Measurements from ENCODE around the gene MAPK9. TPM values are rescaled to one million over a fixed set of nuclear protein-coding genes. Genes with fewer than 3 reads are reported as not detected.

MAPK9 gene
- total RNA-seq, 3 donors from 2014 or later = 37.4 to 54.1 (median 41.3) TPM

- intact Hi-C loops (cut with DNase I, micrococcal nuclease) = loop anchor here in 1 of 2 donors (10.0 kb wide), 1 partner anchor 174 kb away; no protein-coding TSS in a partner anchor
- Histone ChIP-seq H3K4me3 (no peak overlapping the region), H3K9me3 (no peaks in the 10 kb centered on the region), H3K36me3 (ENCODE audit: low read depth) (no peaks in the 10 kb centered on the region), H3K4me1 (ENCODE audit: low read depth) (peaks cover 26% of the 10 kb centered on the region)
- no peak for TF ChIP-seq CTCF (IDR thresholded peaks at IDR 0.05)
- DNase-seq (peak in 1 of 3 donors; percentile 19), ATAC-seq (no peak)
Observed at GRCh38 chr5:180290568-180291233, 1.2 kb downstream of the MAPK9 start.

GRCh38 chr5:180289966-180290365, 1.9 kb downstream of the MAPK9 start:
- no peaks in the 10 kb centered on the region for H3K36me3 ChIP-seq (ENCODE audit: low read depth)
- no peaks in the 10 kb centered on the region for H3K9me3 ChIP-seq
- DNase-seq (no peak), ATAC-seq (no peak)
- H3K4me1 ChIP-seq (ENCODE audit: low read depth) = peaks cover 26% of the 10 kb centered on the region
- TF ChIP-seq CTCF (IDR thresholded peaks at IDR 0.05) = no peak
- no peak overlapping the region for H3K4me3 ChIP-seq
- intact Hi-C loops (cut with DNase I, micrococcal nuclease) = loop anchor here in 1 of 2 donors (10.0 kb wide), 1 partner anchor 175 kb away; no protein-coding TSS in a partner anchor

DNA sequence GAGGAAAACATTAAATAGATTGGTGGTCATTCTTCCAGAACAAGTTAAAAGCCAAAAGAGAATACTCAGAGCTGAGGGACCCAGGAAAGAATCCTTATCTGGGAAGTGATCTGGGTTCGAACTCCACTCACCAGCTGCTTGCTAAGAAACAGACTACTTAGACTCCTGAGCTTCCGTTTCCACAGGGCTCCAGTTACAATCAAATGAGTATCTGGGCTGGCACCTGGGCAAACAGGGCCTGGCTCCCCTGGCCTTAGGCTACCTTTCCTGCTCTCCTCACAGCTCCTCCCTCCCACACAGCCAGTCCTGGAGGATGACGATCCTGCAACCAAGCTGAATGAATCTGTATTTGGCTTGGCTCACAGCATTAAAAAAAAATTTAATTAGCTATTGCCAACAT, 2.5 kb downstream of the MAPK9 start:
- H3K9me3 ChIP-seq = no peaks in the 10 kb centered on the region
- DNase-seq (peak in 2 of 3 donors; percentile 46 to 48), ATAC-seq (peak; percentile 28)
- peaks cover 26% of the 10 kb centered on the region for H3K4me1 ChIP-seq (ENCODE audit: low read depth)
- no peak for TF ChIP-seq CTCF (IDR thresholded peaks at IDR 0.05)
- intact Hi-C loops (cut with DNase I, micrococcal nuclease) = no loop called here
- H3K4me3 ChIP-seq = no peak overlapping the region
- H3K36me3 ChIP-seq (ENCODE audit: low read depth) = no peaks in the 10 kb centered on the region

- Histone ChIP-seq H3K36me3 (ENCODE audit: low read depth) (no peaks in the 10 kb centered on the region), H3K4me1 (ENCODE audit: low read depth) (peaks cover 17% of the 10 kb centered on the region), H3K9me3 (no peaks in the 10 kb centered on the region), H3K4me3 (no peak overlapping the region)
- DNase-seq = no peak
- TF ChIP-seq CTCF (IDR thresholded peaks at IDR 0.05) = no peak
- no peak for ATAC-seq
- intact Hi-C loops (cut with DNase I, micrococcal nuclease) = no loop called here
Observed at GRCh38 chr5:180287868-180288267, 4.0 kb downstream of the MAPK9 start.

DNA sequence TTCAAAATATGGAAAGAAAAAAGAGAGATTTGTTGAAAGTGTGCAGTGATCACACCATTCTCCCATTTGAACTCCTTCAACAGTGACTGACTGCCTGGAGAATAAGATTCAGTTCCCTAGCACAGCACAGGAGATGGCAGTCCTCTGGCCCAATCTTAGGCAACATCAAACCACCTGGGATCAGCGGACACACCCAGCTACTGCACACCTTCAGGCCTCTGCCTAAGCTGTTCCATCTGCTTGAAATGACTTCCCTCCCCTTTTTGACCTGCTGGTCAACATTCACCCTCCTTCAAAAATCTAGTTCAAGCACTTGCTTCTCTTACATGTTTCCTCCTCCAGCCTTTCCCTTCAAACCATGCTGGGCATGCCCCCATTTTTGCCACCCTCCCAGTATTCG, 4.5 kb downstream of the MAPK9 start:
- no peak for TF ChIP-seq CTCF (IDR thresholded peaks at IDR 0.05)
- Histone ChIP-seq H3K9me3 (no peaks in the 10 kb centered on the region), H3K4me3 (no peak overlapping the region), H3K4me1 (ENCODE audit: low read depth) (peaks cover 17% of the 10 kb centered on the region), H3K36me3 (ENCODE audit: low read depth) (no peaks in the 10 kb centered on the region)
- ATAC-seq = peak; percentile 25
- intact Hi-C loops (cut with DNase I, micrococcal nuclease) = no loop called here
- DNase-seq = peak in 1 of 3 donors; percentile 17
